MM.1S (cell line): Measurements from ENCODE around the gene TMEM187.

Experiments used
- DNase-seq: peaks from one replicate; pipeline ENCODE4 v3.0.0-alpha.2; 2015
- H2AFZ ChIP-seq: fragments of 300-600 bp; sonication (generic); 2 replicates; pipeline ENCODE4 v1.6.0; 2016; ENCODE audit warnings: antibody characterized with exemption, low read length
- H3F3A ChIP-seq: fragments of 300-600 bp; sonication (generic); 2 replicates; pipeline ENCODE4 v1.6.1; 2016; ENCODE audit warnings: mild to moderate bottlenecking, antibody characterized with exemption, low read length, moderate library complexity, mixed read lengths; ENCODE audit not compliant: insufficient read depth
- H3K27ac ChIP-seq: fragments of 300-600 bp; sonication (generic); 2 replicates; pipeline ENCODE4 v1.5.1; 2016; ENCODE audit warnings: mild to moderate bottlenecking, low read length
- H3K27me3 ChIP-seq: fragments of 300-600 bp; sonication (generic); replicated peaks from 2 replicates; pipeline ENCODE4 v1.6.0; 2016; ENCODE audit warnings: low read length; ENCODE audit not compliant: insufficient read depth
- H3K36me3 ChIP-seq: fragments of 300-600 bp; sonication (generic); replicated peaks from 2 replicates; pipeline ENCODE4 v1.6.1; 2016; ENCODE audit warnings: mild to moderate bottlenecking, low read length, mixed read lengths; ENCODE audit not compliant: insufficient read depth
- H3K4me1 ChIP-seq: fragments of 300-600 bp; sonication (generic); 2 replicates; pipeline ENCODE4 v1.6.1; 2016; ENCODE audit warnings: low read length, mixed read lengths
- H3K4me2 ChIP-seq: fragments of 300-600 bp; sonication (generic); 2 replicates; pipeline ENCODE4 v1.6.0; 2016; ENCODE audit warnings: low read depth, low read length
- H3K4me3 ChIP-seq: fragments of 300-600 bp; sonication (generic); 2 replicates; pipeline ENCODE4 v1.5.1; 2016; ENCODE audit warnings: low read length, mixed read lengths
- H3K79me2 ChIP-seq: fragments of 300-600 bp; sonication (generic); 2 replicates; pipeline ENCODE4 v1.6.1; 2016; ENCODE audit warnings: mixed run types, low read length, mixed read lengths
- H3K9ac ChIP-seq: fragments of 300-600 bp; sonication (generic); 2 replicates; pipeline ENCODE4 v1.6.1; 2016; ENCODE audit warnings: low read length, mixed read lengths
- H3K9me2 ChIP-seq: fragments of 300-600 bp; sonication (generic); replicated peaks from 2 replicates; pipeline ENCODE4 v1.6.1; 2016; ENCODE audit warnings: mild to moderate bottlenecking, low read length, mixed read lengths; ENCODE audit not compliant: insufficient read depth
- H3K9me3 ChIP-seq: fragments of 300-600 bp; sonication (generic); replicated peaks from 2 replicates; pipeline ENCODE4 v1.6.1; 2016; ENCODE audit warnings: mild to moderate bottlenecking, low read length, mixed read lengths; ENCODE audit not compliant: insufficient read depth
- H4K20me1 ChIP-seq: fragments of 300-600 bp; sonication (generic); 2 replicates; pipeline ENCODE4 v1.6.1; 2016; ENCODE audit warnings: mild to moderate bottlenecking, low read length, moderate library complexity, mixed read lengths; ENCODE audit not compliant: insufficient read depth
- CTCF ChIP-seq: fragments of 300-600 bp; sonication (generic); IDR thresholded peaks from 2 replicates; pipeline ENCODE4 v1.5.1; 2016; ENCODE audit warnings: antibody characterized with exemption, low read length, mixed read lengths
- EZH2 ChIP-seq: fragments of 300-600 bp; sonication (generic); optimal IDR thresholded peaks from 2 replicates; pipeline ENCODE3; 2017; ENCODE audit warnings: low read depth, mild to moderate bottlenecking, antibody characterized with exemption, low read length, mixed read lengths
- EZH2phosphoT487 ChIP-seq: fragments of 300-600 bp; sonication (generic); IDR thresholded peaks from 2 replicates; pipeline ENCODE4 v1.6.1; 2018; ENCODE audit warnings: antibody characterized with exemption, low read length

The TMEM187 gene

GRCh38 chrX:154010330-154011087, 38.0 kb downstream of the TMEM187 start:
- no peak for DNase-seq
- Histone ChIP-seq H3K9me3 (no peaks in the 10 kb centered on the region), H3K79me2 (peaks cover 33% of the 10 kb centered on the region), H3K4me2 (no peak overlapping the region; the same call in 1 of the 2 replicates), H3K27me3 (no peaks in the 10 kb centered on the region), H3K4me3 (no peak overlapping the region), H3K4me1 (peaks cover 43% of the 10 kb centered on the region), H3K9ac (no peak overlapping the region), H4K20me1 (no peaks in the 10 kb centered on the region), H3F3A (peaks cover 24% of the 10 kb centered on the region), H3K9me2 (no peaks in the 10 kb centered on the region), H3K36me3 (no peaks in the 10 kb centered on the region), H2AFZ (no peak overlapping the region), H3K27ac (no peak overlapping the region)
- no peak for TF ChIP-seq EZH2phosphoT487
- no peak for TF ChIP-seq CTCF
- no peak for TF ChIP-seq EZH2

- Histone ChIP-seq H3K9ac (no peak overlapping the region), H3K9me2 (no peaks in the 10 kb centered on the region), H3K36me3 (no peaks in the 10 kb centered on the region), H3K9me3 (no peaks in the 10 kb centered on the region), H3K27ac (no peak overlapping the region), H2AFZ (no peak overlapping the region), H3F3A (peaks cover 24% of the 10 kb centered on the region), H3K4me1 (peaks cover 43% of the 10 kb centered on the region), H3K27me3 (no peaks in the 10 kb centered on the region), H4K20me1 (no peaks in the 10 kb centered on the region), H3K4me2 (no peak overlapping the region), H3K79me2 (peaks cover 45% of the 10 kb centered on the region), H3K4me3 (no peak overlapping the region)
- no peak for TF ChIP-seq EZH2phosphoT487
- TF ChIP-seq CTCF: no peak
- no peak for TF ChIP-seq EZH2
- DNase-seq: no peak
These were observed 39.1 kb downstream of the TMEM187 start for GRCh38 chrX:154011376-154012335.

GRCh38 chrX:154012336-154012991, 39.9 kb downstream of the TMEM187 start:
- no peak overlapping the region for H3K27ac ChIP-seq

More at GRCh38 chrX:154012336-154012991, 39.9 kb downstream of the TMEM187 start:
- Histone ChIP-seq H3K27me3 (no peaks in the 10 kb centered on the region), H3K4me2 (no peak overlapping the region), H3K9me2 (no peaks in the 10 kb centered on the region), H3K9ac (no peak overlapping the region), H3F3A (peaks cover 24% of the 10 kb centered on the region), H3K36me3 (no peaks in the 10 kb centered on the region), H3K9me3 (no peaks in the 10 kb centered on the region), H3K4me3 (no peak overlapping the region), H3K79me2 (peaks cover 53% of the 10 kb centered on the region), H4K20me1 (no peaks in the 10 kb centered on the region), H3K4me1 (peaks cover 41% of the 10 kb centered on the region), H2AFZ (no peak overlapping the region)
- no peak for DNase-seq
- TF ChIP-seq EZH2 (no peak), EZH2phosphoT487 (no peak), CTCF (no peak)
